ENCODE results near the gene CASK. TPM values are rescaled to one million over a fixed set of nuclear protein-coding genes. Genes with fewer than 3 reads are reported as not detected.
"Not testable (repeated sequence)": the region's sequence is repeated elsewhere in the genome, so short reads cannot be mapped to it uniquely, and the experiment has no call there.

The CASK gene
- total and polyA plus RNA-seq, 7 donors = 9.5 to 37.1 (median 18.4) TPM

DNA sequence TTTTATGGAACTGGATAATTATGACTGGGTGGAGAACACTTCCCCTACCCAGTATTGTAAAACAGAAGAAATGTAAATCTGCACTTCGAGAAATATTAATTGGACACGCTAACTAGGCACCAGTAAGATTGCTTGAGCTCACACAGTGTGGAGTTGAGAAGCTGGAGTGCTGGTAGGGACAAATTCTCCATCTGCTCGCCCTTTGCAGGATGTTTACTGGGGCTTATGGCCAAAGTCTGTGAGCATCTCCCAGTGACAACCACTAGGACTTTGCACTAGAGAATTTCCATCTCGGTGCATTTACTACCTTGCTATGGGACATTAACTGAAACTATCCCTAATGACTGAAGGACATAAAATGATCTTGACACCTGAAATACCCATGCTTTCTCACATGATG is 268.3 kb downstream of the CASK start:
- no peak overlapping the region for H3K4me3 ChIP-seq
- H3K4me1 ChIP-seq = no peaks in the 10 kb centered on the region
- intact Hi-C loops (cut with DNase I) = no loop called here
- peaks cover 0 to 23% (median 2%) of the 10 kb centered on the region in 4 donors for H3K36me3 ChIP-seq
- no peaks in the 10 kb centered on the region for H3K9me3 ChIP-seq
- TF ChIP-seq EP300 (IDR thresholded peaks at IDR 0.05) = no peak
- no peak for TF ChIP-seq POLR2A (IDR thresholded peaks at IDR 0.05)
- TF ChIP-seq, protein P1, sequence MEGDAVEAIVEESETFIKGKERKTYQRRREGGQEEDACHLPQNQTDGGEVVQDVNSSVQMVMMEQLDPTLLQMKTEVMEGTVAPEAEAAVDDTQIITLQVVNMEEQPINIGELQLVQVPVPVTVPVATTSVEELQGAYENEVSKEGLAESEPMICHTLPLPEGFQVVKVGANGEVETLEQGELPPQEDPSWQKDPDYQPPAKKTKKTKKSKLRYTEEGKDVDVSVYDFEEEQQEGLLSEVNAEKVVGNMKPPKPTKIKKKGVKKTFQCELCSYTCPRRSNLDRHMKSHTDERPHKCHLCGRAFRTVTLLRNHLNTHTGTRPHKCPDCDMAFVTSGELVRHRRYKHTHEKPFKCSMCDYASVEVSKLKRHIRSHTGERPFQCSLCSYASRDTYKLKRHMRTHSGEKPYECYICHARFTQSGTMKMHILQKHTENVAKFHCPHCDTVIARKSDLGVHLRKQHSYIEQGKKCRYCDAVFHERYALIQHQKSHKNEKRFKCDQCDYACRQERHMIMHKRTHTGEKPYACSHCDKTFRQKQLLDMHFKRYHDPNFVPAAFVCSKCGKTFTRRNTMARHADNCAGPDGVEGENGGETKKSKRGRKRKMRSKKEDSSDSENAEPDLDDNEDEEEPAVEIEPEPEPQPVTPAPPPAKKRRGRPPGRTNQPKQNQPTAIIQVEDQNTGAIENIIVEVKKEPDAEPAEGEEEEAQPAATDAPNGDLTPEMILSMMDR (IDR thresholded peaks at IDR 0.05) = no peak
- no peak for TF ChIP-seq POLR2AphosphoS5 (IDR thresholded peaks at IDR 0.05)
- DNase-seq = no peak
- H3K27ac ChIP-seq = no peak overlapping the region
- WGBS, 2 donors = 65 to 82% methylated on average over 4 of the region's 4 CpGs
- no peaks in the 10 kb centered on the region for H3K27me3 ChIP-seq

DNA sequence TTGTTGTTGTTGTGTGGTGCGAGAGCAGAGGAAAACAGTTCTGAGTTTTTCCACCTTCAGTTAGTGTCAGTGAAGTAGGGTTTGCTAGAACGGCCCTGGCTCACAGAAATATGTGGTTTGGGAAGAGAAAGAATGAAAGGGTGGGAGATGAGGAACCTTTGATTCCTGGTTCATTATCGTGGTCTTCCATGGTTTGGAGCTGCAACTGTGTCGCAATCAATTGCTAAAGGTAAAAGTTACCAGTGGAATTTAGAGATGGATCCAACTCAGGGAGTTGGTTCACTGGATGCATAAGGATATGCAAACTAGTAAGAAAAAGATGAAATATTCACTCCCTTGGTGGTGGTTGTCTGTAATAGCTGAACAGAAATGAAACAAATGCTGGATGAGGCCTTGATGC is 270.2 kb downstream of the CASK start:
- intact Hi-C loops (cut with DNase I) = no loop called here
- H3K27me3 ChIP-seq = no peaks in the 10 kb centered on the region
- H3K36me3 ChIP-seq = peaks cover 0 to 5% (median 0%) of the 10 kb centered on the region in 4 donors
- no peak for TF ChIP-seq POLR2A (IDR thresholded peaks at IDR 0.05)
- TF ChIP-seq EP300 (IDR thresholded peaks at IDR 0.05) = no peak
- TF ChIP-seq POLR2AphosphoS5 (IDR thresholded peaks at IDR 0.05) = no peak
- TF ChIP-seq, protein P1 (IDR thresholded peaks at IDR 0.05) = no peak
- WGBS, 2 donors = 96 to 98% methylated on average over 4 of the region's 4 CpGs
- H3K27ac ChIP-seq = no peak overlapping the region
- DNase-seq = no peak
- no peaks in the 10 kb centered on the region for H3K4me1 ChIP-seq
- no peaks in the 10 kb centered on the region for H3K9me3 ChIP-seq
- no peak overlapping the region for H3K4me3 ChIP-seq

DNA sequence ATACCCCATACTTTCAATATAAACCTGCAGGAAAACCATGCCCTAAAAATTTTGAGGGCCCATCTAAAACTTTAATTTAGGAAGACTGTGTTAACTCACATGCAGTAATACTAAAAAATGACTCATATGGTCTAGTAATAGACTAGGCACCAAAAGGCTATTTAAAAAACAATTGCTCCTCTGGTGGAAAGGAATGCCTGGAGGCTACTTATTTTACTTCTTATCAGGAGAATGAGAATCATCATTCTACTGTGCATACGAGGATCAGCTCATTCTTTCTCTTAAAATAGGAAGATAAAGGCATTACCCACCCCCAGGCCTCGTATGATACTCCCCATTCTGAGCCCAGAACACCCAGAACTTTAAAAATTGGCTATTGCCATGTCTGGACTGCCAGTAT is 277.2 kb downstream of the CASK start:
- intact Hi-C loops (cut with DNase I); H3K4me3 ChIP-seq; DNase-seq; H3K27me3 ChIP-seq; H3K9me3 ChIP-seq; H3K36me3 ChIP-seq; H3K4me1 ChIP-seq; H3K27ac ChIP-seq: not testable (repeated sequence)
- 92 to 97% methylated on average over 2 of the region's 2 CpGs for WGBS, 2 donors

DNA sequence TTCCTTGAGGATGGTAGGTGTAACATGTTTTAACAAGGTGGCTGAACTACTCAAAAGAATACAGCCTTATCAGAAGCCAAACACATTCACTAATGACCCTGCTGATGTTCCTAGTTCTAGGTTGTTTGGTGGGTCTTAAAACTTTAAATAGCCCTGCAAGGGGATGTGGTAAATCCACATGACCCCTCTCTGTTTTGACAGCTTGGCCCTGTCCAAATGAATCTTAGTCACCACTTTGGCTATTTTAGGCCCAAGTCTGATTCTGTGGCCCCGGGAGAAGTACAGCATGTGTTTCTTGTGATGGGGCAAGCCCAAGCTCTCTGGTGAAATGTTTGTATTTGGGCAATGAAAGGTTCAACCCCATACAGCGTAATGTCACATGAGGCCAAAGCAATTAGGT is 289.1 kb downstream of the CASK start:
- DNase-seq = no peak
- no peak overlapping the region for H3K4me3 ChIP-seq
- no peak for TF ChIP-seq POLR2A (IDR thresholded peaks at IDR 0.05)
- TF ChIP-seq, protein P1 (IDR thresholded peaks at IDR 0.05) = no peak
- H3K27ac ChIP-seq = no peak overlapping the region
- WGBS, 2 donors = 12 to 44% methylated on average over 2 of the region's 2 CpGs
- no peaks in the 10 kb centered on the region for H3K27me3 ChIP-seq
- no peaks in the 10 kb centered on the region for H3K36me3 ChIP-seq
- no peaks in the 10 kb centered on the region for H3K4me1 ChIP-seq
- no peaks in the 10 kb centered on the region for H3K9me3 ChIP-seq
- intact Hi-C loops (cut with DNase I) = no loop called here

DNA sequence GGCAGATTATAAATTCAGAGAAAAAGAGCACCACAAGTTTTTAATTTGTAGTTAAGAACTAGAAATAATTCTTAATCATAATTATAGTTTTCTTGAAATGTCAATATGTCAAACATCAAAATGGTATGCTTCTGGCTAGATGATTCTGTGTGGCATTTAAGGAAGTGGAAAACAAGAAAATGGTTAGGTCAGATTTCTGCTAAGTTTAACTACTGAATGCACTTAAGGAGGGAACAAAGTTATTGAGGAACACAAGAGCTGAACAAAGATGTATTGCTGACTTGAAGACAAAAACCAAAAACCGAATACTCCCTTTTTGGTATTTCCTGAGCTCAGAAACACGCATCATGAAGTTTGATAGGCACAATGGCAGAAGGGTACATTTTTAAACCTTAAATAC is 293.3 kb downstream of the CASK start:
- TF ChIP-seq POLR2AphosphoS5 (IDR thresholded peaks at IDR 0.05) (no peak), POLR2A (IDR thresholded peaks at IDR 0.05) (no peak)
- TF ChIP-seq, protein P1 (IDR thresholded peaks at IDR 0.05) = no peak
- no peak overlapping the region for H3K4me3 ChIP-seq
- intact Hi-C loops (cut with DNase I) = no loop called here
- H3K27me3 ChIP-seq = no peaks in the 10 kb centered on the region
- H3K9me3 ChIP-seq = no peaks in the 10 kb centered on the region
- WGBS, 2 donors = 89 to 98% methylated on average over 2 of the region's 2 CpGs
- no peak overlapping the region for H3K27ac ChIP-seq
- no peak for DNase-seq
- peaks cover 0 to 8% (median 0%) of the 10 kb centered on the region in 4 donors for H3K36me3 ChIP-seq
- no peaks in the 10 kb centered on the region for H3K4me1 ChIP-seq

All from sigmoid colon (tissue), 7 donors.